HT1080 (cell line): ENCODE results near the gene FBXL17. TPM values are rescaled to one million over a fixed set of nuclear protein-coding genes. Genes with fewer than 3 reads are reported as not detected.

Experiments
- DNase-seq: peaks from one replicate; pipeline ENCODE4 v3.0.0-alpha.2; 2015; ENCODE audit warnings: low read depth
- small RNA-seq: library from RNA; depleted of rRNA; stranded (forward); fragments of <200 nt; gene quantifications from one replicate; pipeline ENCODE3, GENCODE V24; 2014
- total RNA-seq: library from RNA; depleted of rRNA; stranded (reverse); fragments of >200 nt; shearing (Covaris generic); gene quantifications from 2 replicates; pipeline ENCODE4 v1.2.3, GENCODE V29; 2014

Gene FBXL17
- total RNA-seq, 1 experiment from 2014 or later, result 6.6 TPM

- no peak for DNase-seq
Measured at GRCh38 chr5:107817951-107818350, 563.9 kb downstream of the FBXL17 start.

DNA sequence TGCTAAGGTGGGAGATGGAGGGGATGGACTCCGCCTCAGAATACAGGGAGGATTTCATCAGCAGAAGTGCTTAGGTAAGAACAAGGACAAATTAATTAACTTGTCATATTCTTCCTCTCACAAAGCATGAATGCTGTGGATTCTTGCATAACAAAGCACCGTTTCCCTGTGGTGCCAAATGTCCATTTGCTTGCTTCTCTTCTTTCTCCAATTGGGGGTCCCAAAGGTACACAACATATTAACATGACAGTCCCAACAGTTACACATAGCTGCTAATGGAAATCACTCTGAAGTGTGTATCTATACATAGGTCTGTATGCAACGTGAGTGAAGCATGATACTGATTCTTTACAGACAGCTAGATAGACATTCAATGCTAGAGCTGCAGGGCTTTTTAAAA, 564.5 kb downstream of the FBXL17 start:
- DNase-seq, result no peak

DNA sequence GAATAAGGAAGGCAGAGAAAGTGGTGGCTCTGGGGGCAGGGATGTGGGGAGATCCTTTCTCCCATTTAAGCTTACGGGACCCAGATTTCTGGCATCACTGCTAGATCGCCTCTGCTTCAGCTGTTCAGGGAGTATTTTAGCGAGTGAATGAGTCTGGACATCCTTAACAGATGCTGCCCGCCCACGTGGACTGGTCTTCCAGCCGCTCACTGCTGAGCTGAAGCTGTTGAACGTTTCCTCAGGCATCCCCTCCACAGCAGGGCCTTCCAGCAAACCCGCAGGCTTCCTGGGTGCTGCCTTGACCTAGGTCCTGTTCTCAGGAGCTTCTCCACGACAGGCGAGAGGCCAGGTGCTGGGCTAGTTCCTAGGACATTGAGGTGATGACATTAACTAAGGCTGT, 566.8 kb downstream of the FBXL17 start:
- DNase-seq, result no peak

GRCh38 chr5:107814183-107814827, 567.6 kb downstream of the FBXL17 start:
- no peak for DNase-seq

DNA sequence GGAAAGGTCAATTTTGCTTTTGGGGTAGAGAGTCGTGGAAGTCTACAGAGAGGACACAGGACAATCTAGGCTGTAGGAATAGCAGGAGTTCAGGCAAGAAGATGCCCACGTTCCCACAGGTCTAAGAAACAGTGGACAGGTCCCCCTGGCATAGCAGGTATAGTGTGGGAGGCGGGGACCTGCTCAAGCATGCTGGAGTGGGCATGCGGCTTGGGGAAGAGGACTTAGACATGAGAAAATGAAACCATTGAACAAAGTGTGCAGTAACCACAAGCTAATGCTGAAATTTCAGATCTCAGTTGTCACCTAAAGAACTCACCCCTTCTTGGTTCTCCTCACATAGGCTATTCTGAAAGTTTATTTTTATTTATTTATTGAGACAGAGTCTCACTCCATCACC, 568.3 kb downstream of the FBXL17 start:
- no peak for DNase-seq

- DNase-seq, result peak; percentile 45
Measured at GRCh38 chr5:107812570-107813141, 569.2 kb downstream of the FBXL17 start.

DNA sequence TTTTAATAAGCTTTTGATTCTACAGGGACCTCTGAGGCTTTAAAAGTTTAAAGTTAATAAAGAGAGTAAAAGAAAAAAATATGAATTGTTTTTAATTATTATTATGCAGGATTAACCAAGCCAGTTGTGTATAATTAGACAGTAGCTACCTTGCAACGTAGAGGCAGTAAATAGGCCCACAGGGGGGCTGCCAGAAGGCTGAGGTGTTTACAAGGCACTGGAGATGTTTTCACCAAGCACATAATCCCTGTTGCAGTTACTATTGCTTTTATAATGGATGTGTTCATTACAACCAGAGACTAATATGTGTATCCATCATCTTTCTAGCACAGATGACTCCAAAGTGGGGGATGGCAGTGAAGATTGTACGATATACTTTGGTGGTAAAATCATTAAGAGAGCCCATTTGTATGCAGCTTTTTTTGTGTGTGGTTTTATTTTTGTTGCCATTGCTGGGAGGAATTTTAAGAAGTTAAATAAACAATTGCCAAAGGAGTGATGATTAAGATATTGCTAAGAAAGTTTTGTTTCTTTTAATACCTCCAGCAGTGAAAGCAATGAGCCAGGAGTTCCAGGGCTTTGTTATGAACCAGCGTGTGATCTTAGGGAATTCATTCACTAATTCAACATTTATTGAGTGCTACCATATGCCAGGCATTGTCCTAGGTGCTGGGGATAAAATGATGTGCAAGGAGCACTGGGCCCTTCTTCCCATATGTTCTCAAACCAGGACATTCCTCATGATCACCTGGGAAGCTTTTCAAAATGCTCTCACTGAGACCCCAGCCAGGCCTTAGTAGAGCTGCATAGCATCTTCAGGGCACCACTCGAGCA, 572.5 kb downstream of the FBXL17 start:
- no peak for DNase-seq

Small RNA genes lying within 50 kb of the gene (small RNA-seq; reads per million reads assigned to genes)
- gene RN7SKP122, result not detected
